A673 (cell line): Measurements from ENCODE around the gene ALKBH7. TPM values are rescaled to one million over a fixed set of nuclear protein-coding genes. Genes with fewer than 3 reads are reported as not detected.

Experiments
- BruUV-seq: library from RNA; stranded (reverse); fragments of 400-500 nt; replicated peaks from 2 replicates; lab custom pipeline; 2021; lab: Mats Ljungman, UMichigan
- CTCF ChIA-PET: fragments of 300-600 bp; sonication (Branson Sonifier 250); formaldehyde crosslinking; loops from one replicate; lab custom pipeline; 2022; ENCODE audit warnings: antibody characterized with exemption; lab: Charles Lee
- POLR2A ChIA-PET: fragments of 300-600 bp; sonication (Branson Sonifier 250); formaldehyde crosslinking; loops from one replicate; lab custom pipeline; 2022; ENCODE audit warnings: antibody characterized with exemption; ENCODE audit not compliant: low non-redundant PET; lab: Charles Lee
- DNase-seq: peaks from one replicate; pipeline ENCODE4 v3.0.0-alpha.2; 2015; ENCODE audit warnings: low spot score
- H3K27ac ChIP-seq: fragments of 200-600 bp; sonication (generic); 2 replicates; pipeline ENCODE4 v1.5.1; 2016; ENCODE audit warnings: mixed run types, low read depth, mild to moderate bottlenecking, mixed read lengths, antibody characterized with exemption, low read length; ENCODE audit not compliant: poor library complexity, severe bottlenecking
- H3K27me3 ChIP-seq: fragments of 200-600 bp; sonication (generic); replicated peaks from 2 replicates; pipeline ENCODE4 v1.6.1; 2017; ENCODE audit warnings: mixed run types, low read depth, mild to moderate bottlenecking, mixed read lengths, antibody characterized with exemption, low read length; ENCODE audit not compliant: insufficient read depth, poor library complexity
- H3K36me3 ChIP-seq: fragments of 200-600 bp; sonication (generic); 2 replicates; pipeline ENCODE4 v1.6.1; 2016; ENCODE audit warnings: mixed run types, mild to moderate bottlenecking, mixed read lengths, antibody characterized with exemption, low read length; ENCODE audit not compliant: insufficient read depth, poor library complexity, severe bottlenecking
- H3K4me1 ChIP-seq: fragments of 200-600 bp; sonication (generic); 2 replicates; pipeline ENCODE4 v1.6.1; 2017; ENCODE audit warnings: mixed run types, mild to moderate bottlenecking, mixed read lengths, antibody characterized with exemption, low read length; ENCODE audit not compliant: insufficient read depth, poor library complexity, severe bottlenecking
- H3K4me3 ChIP-seq: fragments of 200-600 bp; sonication (generic); 2 replicates; pipeline ENCODE4 v1.5.1; 2016; ENCODE audit warnings: low read depth, mixed run types, mild to moderate bottlenecking, mixed read lengths, low read length; ENCODE audit not compliant: poor library complexity, severe bottlenecking
- H3K9me3 ChIP-seq: fragments of 200-600 bp; sonication (generic); 2 replicates; pipeline ENCODE4 v1.6.1; 2016; ENCODE audit warnings: mixed run types, low read depth, mild to moderate bottlenecking, mixed read lengths, antibody characterized with exemption, low read length; ENCODE audit not compliant: poor library complexity, severe bottlenecking
- EZH2 ChIP-seq: fragments of 200-600 bp; sonication (generic); IDR thresholded peaks from 2 replicates; pipeline ENCODE4 v1.6.1; 2017; ENCODE audit warnings: borderline replicate concordance, low read depth, mild to moderate bottlenecking, mixed read lengths, antibody characterized with exemption, low read length; ENCODE audit not compliant: poor library complexity, severe bottlenecking
- intact Hi-C: fragments of 100-400 bp; cut with micrococcal nuclease; formaldehyde crosslinking; loops from one replicate; pipeline ENCODE4 v1.10.0; 2022; ENCODE audit not compliant: unreplicated experiment
- total RNA-seq: library from RNA; stranded (reverse); gene quantifications from 2 replicates; pipeline ENCODE4 v1.2.3, GENCODE V29; 2021
- TF ChIP-seq, protein P1 (sequence below): fragments of 300-800, 200-600 bp; sonication (generic); conservative IDR thresholded peaks from 2 replicates; pipeline ENCODE4 v1.5.1; 2017; ENCODE audit warnings: low read depth, mild to moderate bottlenecking, antibody characterized with exemption, low read length, moderate library complexity, mixed read lengths

Gene ALKBH7
- total RNA-seq, 1 experiment from 2014 or later: 30.6 TPM

DNA sequence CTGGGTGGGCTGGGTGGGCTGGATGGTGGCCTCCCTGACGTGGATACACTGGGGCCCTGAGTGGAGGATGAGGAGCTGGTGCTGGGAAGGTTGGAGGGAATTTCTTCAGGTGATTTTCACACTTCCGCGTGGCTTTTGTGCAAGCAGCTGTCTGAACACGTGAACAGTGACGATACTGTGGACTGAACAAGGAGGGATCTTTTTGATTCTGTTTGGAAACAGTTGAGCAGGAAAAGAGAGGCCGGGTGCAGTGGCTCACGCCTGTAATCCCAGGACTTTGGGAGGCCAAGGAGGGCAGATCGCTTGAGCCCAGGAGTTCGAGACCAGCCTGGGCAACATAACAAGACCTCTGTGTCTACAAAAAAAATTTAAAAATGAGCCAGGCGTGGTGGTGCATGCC is 29.5 kb downstream of the ALKBH7 start:
- H3K36me3 ChIP-seq: no peaks in the 10 kb centered on the region
- no peak overlapping the region for H3K27ac ChIP-seq
- ChIA-PET CTCF (interaction anchor here (0.6 kb wide), 1 partner anchor 246 kb away, joined by 7 read pairs; no protein-coding TSS in a partner anchor), POLR2A (no interaction called here)
- BruUV-seq: no TSS peak
- no peak overlapping the region for H3K4me3 ChIP-seq
- no peaks in the 10 kb centered on the region for H3K9me3 ChIP-seq
- H3K4me1 ChIP-seq: no peaks in the 10 kb centered on the region
- DNase-seq: no peak
- intact Hi-C loops: no loop called here
- no peak for TF ChIP-seq EZH2
- TF ChIP-seq, protein P1, sequence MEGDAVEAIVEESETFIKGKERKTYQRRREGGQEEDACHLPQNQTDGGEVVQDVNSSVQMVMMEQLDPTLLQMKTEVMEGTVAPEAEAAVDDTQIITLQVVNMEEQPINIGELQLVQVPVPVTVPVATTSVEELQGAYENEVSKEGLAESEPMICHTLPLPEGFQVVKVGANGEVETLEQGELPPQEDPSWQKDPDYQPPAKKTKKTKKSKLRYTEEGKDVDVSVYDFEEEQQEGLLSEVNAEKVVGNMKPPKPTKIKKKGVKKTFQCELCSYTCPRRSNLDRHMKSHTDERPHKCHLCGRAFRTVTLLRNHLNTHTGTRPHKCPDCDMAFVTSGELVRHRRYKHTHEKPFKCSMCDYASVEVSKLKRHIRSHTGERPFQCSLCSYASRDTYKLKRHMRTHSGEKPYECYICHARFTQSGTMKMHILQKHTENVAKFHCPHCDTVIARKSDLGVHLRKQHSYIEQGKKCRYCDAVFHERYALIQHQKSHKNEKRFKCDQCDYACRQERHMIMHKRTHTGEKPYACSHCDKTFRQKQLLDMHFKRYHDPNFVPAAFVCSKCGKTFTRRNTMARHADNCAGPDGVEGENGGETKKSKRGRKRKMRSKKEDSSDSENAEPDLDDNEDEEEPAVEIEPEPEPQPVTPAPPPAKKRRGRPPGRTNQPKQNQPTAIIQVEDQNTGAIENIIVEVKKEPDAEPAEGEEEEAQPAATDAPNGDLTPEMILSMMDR: no peak
- no peaks in the 10 kb centered on the region for H3K27me3 ChIP-seq

DNA sequence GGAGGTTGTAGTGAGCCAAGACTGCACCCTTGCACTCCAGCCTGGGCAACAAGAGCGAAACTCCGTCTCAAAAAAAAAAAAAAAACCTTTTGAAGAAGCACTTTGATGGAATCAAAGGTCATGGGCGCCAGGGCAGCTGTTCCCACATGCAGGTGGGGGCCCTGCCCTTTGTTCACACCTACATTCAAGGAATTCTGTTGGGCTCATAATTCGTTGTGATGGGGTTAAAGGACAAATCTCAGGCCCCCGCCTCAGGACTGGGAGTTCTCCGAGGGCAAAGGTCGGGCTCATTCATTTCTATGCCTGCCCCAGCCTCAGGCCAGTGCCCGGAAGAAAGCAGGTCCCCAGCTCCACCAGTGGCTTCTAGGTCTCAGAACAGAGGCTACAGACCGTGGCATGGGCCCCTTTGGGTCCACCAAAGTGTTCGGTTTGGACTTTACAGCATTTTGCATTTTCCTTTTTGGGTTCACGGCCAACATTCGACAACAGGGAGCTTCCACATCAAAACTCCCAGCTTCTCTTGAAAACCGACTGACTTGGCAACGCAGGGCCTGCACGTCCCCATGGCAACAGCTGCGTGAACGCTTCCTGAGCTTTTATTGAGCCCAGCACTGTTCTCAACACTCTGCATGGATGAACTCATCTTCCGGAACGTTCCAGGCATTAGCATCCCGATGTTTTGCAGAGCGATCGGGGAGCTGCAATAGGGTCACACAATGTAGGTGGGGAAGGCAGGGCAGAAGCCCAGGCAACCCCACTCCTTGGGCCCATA is 30.4 kb downstream of the ALKBH7 start:
- POLR2A ChIA-PET: no interaction called here
- no peak overlapping the region for H3K27ac ChIP-seq
- CTCF ChIA-PET: no interaction called here
- H3K27me3 ChIP-seq: no peaks in the 10 kb centered on the region
- peak; percentile 46 for DNase-seq
- no peaks in the 10 kb centered on the region for H3K36me3 ChIP-seq
- BruUV-seq: no TSS peak
- no peaks in the 10 kb centered on the region for H3K9me3 ChIP-seq
- no peak for TF ChIP-seq EZH2
- TF ChIP-seq, protein P1: no peak
- intact Hi-C loops: no loop called here
- H3K4me1 ChIP-seq: no peaks in the 10 kb centered on the region
- no peak overlapping the region for H3K4me3 ChIP-seq

DNA sequence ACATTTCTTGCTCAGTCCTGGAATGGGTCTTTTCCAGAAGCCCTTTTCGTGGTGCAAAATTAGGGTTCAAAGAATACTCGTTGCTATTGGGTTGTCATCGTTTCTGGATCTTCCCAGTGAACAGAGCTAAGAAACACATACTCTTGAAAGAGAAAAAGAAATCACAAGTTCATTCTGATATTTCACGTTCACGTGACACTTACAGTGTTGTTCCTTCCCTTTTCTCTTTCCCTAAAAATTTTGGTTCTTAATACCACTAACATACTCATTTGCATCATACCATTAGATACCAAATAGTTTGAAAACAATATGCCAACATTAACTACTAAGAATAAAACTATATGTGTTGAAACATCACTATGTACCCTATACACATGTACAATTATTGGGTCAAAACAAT is 33.8 kb downstream of the ALKBH7 start:
- intact Hi-C loops: no loop called here
- CTCF ChIA-PET: no interaction called here
- no peak for TF ChIP-seq EZH2
- TF ChIP-seq, protein P1: no peak

More for the DNA sequence above, 33.8 kb downstream of the ALKBH7 start:
- H3K27ac ChIP-seq: no peak overlapping the region
- DNase-seq: no peak
- POLR2A ChIA-PET: no interaction called here
- no peaks in the 10 kb centered on the region for H3K9me3 ChIP-seq
- H3K36me3 ChIP-seq: no peaks in the 10 kb centered on the region
- no TSS peak for BruUV-seq
- no peaks in the 10 kb centered on the region for H3K27me3 ChIP-seq
- no peaks in the 10 kb centered on the region for H3K4me1 ChIP-seq
- no peak overlapping the region for H3K4me3 ChIP-seq
